Karpas-422 (cell line): ENCODE measurements around the gene ADAM22. TPM values are rescaled to one million over a fixed set of nuclear protein-coding genes. Genes with fewer than 3 reads are reported as not detected.

ENCODE experiments used
- DNase-seq: peaks from one replicate; pipeline ENCODE4 v3.0.0-alpha.2; 2015
- H2AFZ ChIP-seq: fragments of 200-600 bp; sonication (generic); 2 replicates; pipeline ENCODE4 v1.6.1; 2014; ENCODE audit warnings: antibody characterized with exemption, low read length, mixed read lengths
- H3K27ac ChIP-seq: fragments of 200-600 bp; sonication (generic); 2 replicates; pipeline ENCODE4 v1.5.1; 2014; ENCODE audit warnings: mild to moderate bottlenecking, low read length, moderate library complexity
- H3K27me3 ChIP-seq: fragments of 200-600 bp; sonication (generic); 2 replicates; pipeline ENCODE4 v1.6.1; 2014; ENCODE audit warnings: low read length, mixed read lengths
- H3K36me3 ChIP-seq: fragments of 200-600 bp; sonication (generic); 2 replicates; pipeline ENCODE4 v1.6.1; 2014; ENCODE audit warnings: low read length, mixed read lengths; ENCODE audit not compliant: insufficient read depth
- H3K4me1 ChIP-seq: fragments of 200-600 bp; sonication (generic); 2 replicates; pipeline ENCODE4 v1.6.1; 2014; ENCODE audit warnings: mild to moderate bottlenecking, low read length, mixed read lengths
- H3K4me2 ChIP-seq: fragments of 200-600 bp; sonication (generic); 2 replicates; pipeline ENCODE4 v1.6.1; 2014; ENCODE audit warnings: low read length, low read depth, mild to moderate bottlenecking; ENCODE audit not compliant: poor library complexity, severe bottlenecking
- H3K4me3 ChIP-seq: fragments of 200-600 bp; sonication (generic); 2 replicates; pipeline ENCODE4 v1.5.1; 2014; ENCODE audit warnings: mild to moderate bottlenecking, antibody characterized with exemption, low read length, mixed read lengths
- H3K79me2 ChIP-seq: fragments of 200-600 bp; sonication (generic); 2 replicates; pipeline ENCODE4 v1.6.1; 2014; ENCODE audit warnings: mild to moderate bottlenecking, low read length, mixed read lengths
- H3K9ac ChIP-seq: fragments of 200-600 bp; sonication (generic); 2 replicates; pipeline ENCODE4 v1.6.0; 2014; ENCODE audit warnings: low read length
- H3K9me2 ChIP-seq: fragments of 200-600 bp; sonication (generic), shearing (Covaris generic); replicated peaks from 2 replicates; pipeline ENCODE4 v1.6.0; 2014; ENCODE audit warnings: mild to moderate bottlenecking, low read length, moderate library complexity; ENCODE audit not compliant: insufficient read depth
- H3K9me3 ChIP-seq: fragments of 300-700, 200-600 bp; sonication (generic); 2 replicates; pipeline ENCODE4 v1.6.1; 2014; ENCODE audit warnings: low read length, mixed read lengths
- H4K20me1 ChIP-seq: fragments of 200-600 bp; sonication (generic); 2 replicates; pipeline ENCODE4 v1.6.1; 2014; ENCODE audit warnings: mild to moderate bottlenecking, antibody characterized with exemption, low read length, low read depth; ENCODE audit not compliant: insufficient read depth
- total RNA-seq: library from RNA; depleted of rRNA; stranded (reverse); fragments of >200 nt; shearing (Covaris generic); gene quantifications from 2 replicates; pipeline ENCODE4 v1.2.3, GENCODE V29; 2014; ENCODE audit warnings: low replicate concordance

ADAM22 gene
- total RNA-seq, 1 experiment from 2014 or later, result 6.1 TPM

DNA sequence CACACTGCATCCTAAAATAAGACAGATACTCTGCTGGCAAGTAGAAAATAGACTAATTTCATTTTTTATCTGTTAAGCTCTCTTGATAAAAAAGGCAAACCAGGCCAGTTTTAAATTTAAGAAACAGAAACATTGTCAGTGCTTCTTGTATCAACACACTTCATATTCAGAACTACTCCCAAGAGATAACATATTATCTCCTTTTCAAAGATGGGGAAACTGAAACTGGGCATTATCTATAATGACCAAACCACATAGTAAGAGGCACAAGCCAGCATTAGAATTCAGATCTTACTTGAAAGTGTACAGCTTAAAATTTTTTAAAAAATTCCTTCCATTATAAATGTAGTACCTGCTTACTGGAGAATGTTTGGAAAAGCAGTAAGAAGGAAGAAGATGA is 271.1 kb downstream of the ADAM22 start:
- Histone ChIP-seq H3K27ac (no peak overlapping the region), H4K20me1 (no peaks in the 10 kb centered on the region), H3K27me3 (no peaks in the 10 kb centered on the region), H3K9ac (no peak overlapping the region), H3K4me3 (no peak overlapping the region), H3K36me3 (peaks cover 47% of the 10 kb centered on the region), H3K79me2 (no peaks in the 10 kb centered on the region), H2AFZ (no peak overlapping the region), H3K9me3 (no peaks in the 10 kb centered on the region), H3K4me2 (no peak overlapping the region), H3K9me2 (no peaks in the 10 kb centered on the region), H3K4me1 (no peaks in the 10 kb centered on the region)
- DNase-seq, result no peak

DNA sequence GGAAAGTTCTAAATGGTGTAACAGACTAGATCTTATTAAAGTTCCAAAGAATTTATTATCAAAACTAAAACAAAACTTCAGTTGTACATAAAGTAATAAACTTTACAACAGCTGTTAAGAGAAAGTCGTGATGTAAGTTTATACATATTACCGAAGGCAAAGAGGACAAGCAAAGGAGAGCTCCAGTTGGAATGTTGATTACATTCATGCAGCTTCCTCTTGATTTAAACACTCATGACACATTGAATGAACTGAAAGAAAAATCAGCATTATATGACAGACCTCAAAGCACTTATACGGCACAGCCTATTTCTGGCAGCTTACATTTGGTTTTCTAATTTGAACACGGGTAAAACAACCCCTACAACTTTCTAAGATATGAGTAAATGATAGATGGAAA is 272.2 kb downstream of the ADAM22 start:
- no peaks in the 10 kb centered on the region for H3K9me2 ChIP-seq
- no peak overlapping the region for H3K4me2 ChIP-seq
- H2AFZ ChIP-seq, result no peak overlapping the region
- H3K27me3 ChIP-seq, result no peaks in the 10 kb centered on the region
- no peak overlapping the region for H3K4me3 ChIP-seq
- peaks cover under 1% of the 10 kb centered on the region; the same call in 1 of the 2 replicates for H3K79me2 ChIP-seq
- no peaks in the 10 kb centered on the region for H3K4me1 ChIP-seq
- H3K36me3 ChIP-seq, result peaks cover 52% of the 10 kb centered on the region
- DNase-seq, result peak; percentile 33
- no peak overlapping the region for H3K9ac ChIP-seq
- no peaks in the 10 kb centered on the region for H3K9me3 ChIP-seq
- no peak overlapping the region for H3K27ac ChIP-seq
- H4K20me1 ChIP-seq, result no peaks in the 10 kb centered on the region

DNA sequence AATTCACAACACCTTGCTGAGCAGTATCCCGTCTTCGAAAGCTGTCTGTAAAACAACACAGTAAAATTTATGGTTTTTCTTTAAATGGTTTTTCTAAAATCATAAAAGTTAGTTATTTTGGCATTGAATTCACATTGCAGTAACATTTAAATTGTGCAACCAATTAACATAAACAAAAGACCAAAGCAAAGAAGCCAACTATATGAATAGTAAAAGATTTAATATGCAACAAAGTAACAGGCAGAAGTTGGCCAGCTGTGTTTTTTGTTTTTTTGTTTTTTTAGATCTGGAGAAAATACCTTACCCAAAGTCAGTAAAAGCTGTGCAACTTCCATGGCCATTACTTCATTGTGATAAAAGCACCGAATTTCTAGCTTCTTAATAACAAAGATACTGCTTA is 274.5 kb downstream of the ADAM22 start:
- no peak for DNase-seq
- Histone ChIP-seq H3K79me2 (peaks cover 22% of the 10 kb centered on the region), H3K4me3 (no peak overlapping the region), H3K9ac (no peak overlapping the region), H3K36me3 (peaks cover 64% of the 10 kb centered on the region), H3K9me2 (no peaks in the 10 kb centered on the region), H3K9me3 (no peaks in the 10 kb centered on the region), H3K4me1 (no peaks in the 10 kb centered on the region), H3K27me3 (no peaks in the 10 kb centered on the region), H3K27ac (no peak overlapping the region), H2AFZ (no peak overlapping the region), H4K20me1 (no peaks in the 10 kb centered on the region), H3K4me2 (no peak overlapping the region)

DNA sequence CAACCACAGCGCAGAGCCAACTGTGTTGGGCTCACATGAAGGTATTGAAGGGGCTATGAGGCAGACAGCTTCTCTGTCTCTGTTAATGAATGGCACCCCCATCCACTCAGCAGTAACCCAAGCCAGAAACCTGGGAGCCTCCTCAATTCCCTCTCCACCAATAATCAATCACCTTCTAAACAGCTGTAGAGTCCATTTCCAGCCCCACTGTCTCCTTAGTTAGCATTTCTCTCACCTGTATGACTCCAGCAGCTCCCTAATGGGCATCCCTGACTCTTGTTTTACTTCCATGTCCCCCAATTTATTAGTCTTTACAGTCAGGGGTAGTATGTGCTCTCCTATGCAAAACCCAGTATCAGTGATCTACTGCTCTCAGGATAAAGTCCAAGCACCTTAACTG is 278.9 kb downstream of the ADAM22 start:
- Histone ChIP-seq H3K9me2 (no peaks in the 10 kb centered on the region), H3K27ac (no peak overlapping the region), H3K4me1 (peaks cover 6% of the 10 kb centered on the region), H3K9ac (no peak overlapping the region), H4K20me1 (no peaks in the 10 kb centered on the region; the same call in 1 of the 2 replicates), H3K4me2 (no peak overlapping the region), H3K9me3 (no peaks in the 10 kb centered on the region), H3K36me3 (peaks cover 56% of the 10 kb centered on the region), H3K79me2 (peaks cover 62% of the 10 kb centered on the region), H3K27me3 (no peaks in the 10 kb centered on the region), H2AFZ (no peak overlapping the region), H3K4me3 (no peak overlapping the region)
- DNase-seq, result no peak

DNA sequence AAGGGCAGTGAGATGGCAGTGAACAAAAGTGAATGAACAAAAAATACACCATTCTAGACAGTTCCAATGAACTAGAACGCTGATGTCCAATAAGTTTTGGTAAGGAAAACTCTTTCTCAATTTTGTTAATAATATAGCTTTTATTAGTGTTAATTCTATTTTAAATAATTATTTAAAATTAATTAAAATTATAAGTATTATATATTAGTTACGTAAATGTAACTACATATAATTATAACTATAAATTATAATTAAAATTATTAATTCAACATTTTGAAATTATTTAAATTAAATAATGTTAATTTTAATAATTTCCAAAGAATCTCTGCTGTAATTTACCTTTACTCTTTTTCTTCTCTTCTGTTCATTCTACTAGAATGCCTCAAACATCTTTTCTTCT is 280.4 kb downstream of the ADAM22 start:
- Histone ChIP-seq H3K27me3 (no peaks in the 10 kb centered on the region), H3K4me2 (no peak overlapping the region), H2AFZ (no peak overlapping the region), H3K9me3 (no peaks in the 10 kb centered on the region), H4K20me1 (no peaks in the 10 kb centered on the region; the same call in 1 of the 2 replicates), H3K9ac (no peak overlapping the region), H3K4me1 (peaks cover 13% of the 10 kb centered on the region), H3K79me2 (peaks cover 77% of the 10 kb centered on the region), H3K4me3 (no peak overlapping the region), H3K36me3 (peaks cover 48% of the 10 kb centered on the region), H3K9me2 (no peaks in the 10 kb centered on the region), H3K27ac (no peak overlapping the region)
- DNase-seq, result no peak

DNA sequence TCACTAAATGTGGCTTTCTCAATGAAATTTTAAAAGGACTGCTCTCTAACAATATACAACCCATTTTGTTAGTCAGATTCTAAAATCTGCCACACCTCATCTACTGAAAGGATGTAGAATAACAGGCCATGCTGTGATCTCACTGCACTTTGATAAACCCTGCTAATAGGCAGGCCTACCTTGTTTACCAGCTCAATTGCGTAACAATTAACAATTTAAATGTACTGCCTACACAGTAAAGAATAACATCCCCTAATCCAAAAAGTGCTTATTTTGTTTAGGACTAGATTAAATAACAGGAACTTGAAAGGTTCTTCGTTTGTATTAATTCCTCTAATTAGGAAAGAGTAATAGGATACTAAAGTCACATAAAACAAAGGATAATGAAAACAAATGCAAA is 281.2 kb downstream of the ADAM22 start:
- Histone ChIP-seq H3K9me3 (no peaks in the 10 kb centered on the region), H4K20me1 (no peaks in the 10 kb centered on the region; the same call in 1 of the 2 replicates), H3K27me3 (no peaks in the 10 kb centered on the region), H3K4me1 (peaks cover 14% of the 10 kb centered on the region), H3K4me3 (no peak overlapping the region), H3K36me3 (peaks cover 42% of the 10 kb centered on the region), H3K4me2 (no peak overlapping the region), H3K79me2 (peaks cover 80% of the 10 kb centered on the region), H3K27ac (no peak overlapping the region), H3K9ac (no peak overlapping the region), H2AFZ (no peak overlapping the region), H3K9me2 (no peaks in the 10 kb centered on the region)
- no peak for DNase-seq

DNA sequence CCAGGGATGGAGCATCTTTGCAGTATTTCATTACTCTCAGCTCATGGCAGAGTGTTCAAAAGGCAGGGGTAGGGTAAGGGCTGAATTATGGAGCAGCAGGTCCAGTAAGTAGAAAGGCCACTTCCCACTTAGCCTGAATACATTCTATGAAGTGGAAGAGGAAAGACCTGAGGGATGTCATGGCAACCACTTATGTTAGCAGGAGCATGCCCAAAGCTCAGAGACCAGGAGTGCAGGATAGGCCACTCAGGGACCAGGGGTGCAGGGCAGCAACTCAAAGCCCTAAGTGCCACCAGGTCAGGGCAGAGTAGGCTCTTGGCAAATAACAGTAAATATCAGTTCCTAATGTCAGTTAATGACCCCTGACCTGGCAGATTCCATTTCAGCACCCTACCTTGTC is 282.2 kb downstream of the ADAM22 start:
- Histone ChIP-seq H3K79me2 (peaks cover 79% of the 10 kb centered on the region), H3K36me3 (peaks cover 38% of the 10 kb centered on the region)

DNA sequence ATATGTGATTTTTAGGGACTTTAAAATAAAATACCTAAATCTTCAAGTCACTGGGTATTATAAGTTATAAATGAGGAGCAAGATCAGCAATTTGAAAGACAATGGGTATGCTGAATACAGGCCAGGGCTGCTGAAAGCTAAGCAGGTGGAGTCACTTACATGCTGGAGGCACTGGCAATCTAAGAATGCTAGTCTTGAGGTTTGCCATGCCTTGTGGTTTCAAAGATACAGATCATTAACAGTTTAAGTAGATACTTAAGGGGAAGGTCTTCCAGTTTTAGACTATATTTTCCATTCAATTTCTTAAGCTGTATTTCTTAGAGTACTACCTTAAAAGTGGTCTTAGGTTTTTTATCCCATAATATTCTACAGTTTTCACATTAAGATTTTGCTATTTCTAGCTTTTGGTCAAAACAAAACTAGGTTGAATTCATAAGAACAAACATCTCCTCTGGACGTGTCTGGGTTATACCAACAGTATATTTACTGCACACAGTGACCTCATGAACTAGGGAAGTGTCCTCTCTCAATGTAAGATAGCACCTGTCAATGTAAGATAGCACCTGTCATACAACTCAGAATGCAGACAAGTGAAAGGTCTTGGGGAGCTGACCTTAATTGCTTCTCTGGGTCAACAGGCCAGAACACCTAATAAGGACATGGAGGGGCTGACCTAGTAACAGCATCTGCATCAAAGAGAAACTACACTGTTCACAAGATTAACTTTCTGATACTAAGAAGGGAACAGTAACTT is 283.8 kb downstream of the ADAM22 start:
- peaks cover 64% of the 10 kb centered on the region for H3K79me2 ChIP-seq
- peak overlapping the region; percentile 65 for H3K27ac ChIP-seq
- H3K27me3 ChIP-seq, result no peaks in the 10 kb centered on the region
- peaks cover 31% of the 10 kb centered on the region for H3K36me3 ChIP-seq
- H3K9me2 ChIP-seq, result no peaks in the 10 kb centered on the region
- H2AFZ ChIP-seq, result no peak overlapping the region
- no peaks in the 10 kb centered on the region for H3K9me3 ChIP-seq
- peak overlapping the region; percentile 76 for H3K4me3 ChIP-seq
- peak overlapping the region; percentile 95 for H3K4me2 ChIP-seq
- peaks cover 24% of the 10 kb centered on the region for H3K4me1 ChIP-seq
- no peaks in the 10 kb centered on the region; the same call in 1 of the 2 replicates for H4K20me1 ChIP-seq
- H3K9ac ChIP-seq, result peak overlapping the region; percentile 94
- DNase-seq, result peak; percentile 54

More for the DNA sequence above, 282.2 kb downstream of the ADAM22 start:
- H3K4me1 ChIP-seq, result peaks cover 24% of the 10 kb centered on the region
- H3K27ac ChIP-seq, result no peak overlapping the region
- H2AFZ ChIP-seq, result no peak overlapping the region
- no peaks in the 10 kb centered on the region for H3K9me2 ChIP-seq
- no peaks in the 10 kb centered on the region for H3K9me3 ChIP-seq
- no peak overlapping the region for H3K4me2 ChIP-seq
- H3K27me3 ChIP-seq, result no peaks in the 10 kb centered on the region
- no peak for DNase-seq
- H4K20me1 ChIP-seq, result no peaks in the 10 kb centered on the region; the same call in 1 of the 2 replicates
- H3K9ac ChIP-seq, result no peak overlapping the region
- no peak overlapping the region for H3K4me3 ChIP-seq
